Measurements from ENCODE around the gene VEGFC.

Gene VEGFC

GRCh38 chr4:176795441-176795840 is 2.7 kb upstream of the VEGFC start:
- DNase-seq: no peak

- no peak for DNase-seq
Measured at GRCh38 chr4:176794651-176795050, 1.9 kb upstream of the VEGFC start.

GRCh38 chr4:176794151-176794550 is 1.4 kb upstream of the VEGFC start:
- DNase-seq: no peak

GRCh38 chr4:176793060-176793605 is 411 bp upstream of the VEGFC start:
- no peak for DNase-seq

GRCh38 chr4:176791591-176792325 is 964 bp downstream of the VEGFC start:
- DNase-seq: no peak

- no peak for DNase-seq
Measured at GRCh38 chr4:176790398-176790797, 2.3 kb downstream of the VEGFC start.

GRCh38 chr4:176789955-176790354 is 2.8 kb downstream of the VEGFC start:
- no peak for DNase-seq

GRCh38 chr4:176788971-176789370 is 3.8 kb downstream of the VEGFC start:
- DNase-seq: no peak

GRCh38 chr4:176788248-176788647 is 4.5 kb downstream of the VEGFC start:
- no peak for DNase-seq

- DNase-seq: no peak
Measured at GRCh38 chr4:176784816-176785215, 7.9 kb downstream of the VEGFC start.

GRCh38 chr4:176782794-176783193 is 9.9 kb downstream of the VEGFC start:
- no peak for DNase-seq

- DNase-seq: no peak
Measured at GRCh38 chr4:176782191-176782590, 10.5 kb downstream of the VEGFC start.

- DNase-seq: no peak
Measured at GRCh38 chr4:176781739-176782100, 11.0 kb downstream of the VEGFC start.

- DNase-seq: no peak
Measured at GRCh38 chr4:176780995-176781738, 11.6 kb downstream of the VEGFC start.

GRCh38 chr4:176779421-176779820 is 13.3 kb downstream of the VEGFC start:
- DNase-seq: no peak

- no peak for DNase-seq
Measured at GRCh38 chr4:176778491-176778890, 14.2 kb downstream of the VEGFC start.

- DNase-seq: no peak
Measured at GRCh38 chr4:176778063-176778462, 14.7 kb downstream of the VEGFC start.

- DNase-seq: no peak
Measured at GRCh38 chr4:176775338-176775737, 17.4 kb downstream of the VEGFC start.

GRCh38 chr4:176774852-176775251 is 17.9 kb downstream of the VEGFC start:
- no peak for DNase-seq

- DNase-seq: no peak
Measured at GRCh38 chr4:176769514-176769913, 23.2 kb downstream of the VEGFC start.

GRCh38 chr4:176767183-176767582 is 25.5 kb downstream of the VEGFC start:
- DNase-seq: no peak

GRCh38 chr4:176762661-176763308 is 29.9 kb downstream of the VEGFC start:
- DNase-seq: no peak

GRCh38 chr4:176761872-176762271 is 30.9 kb downstream of the VEGFC start:
- no peak for DNase-seq

GRCh38 chr4:176760471-176760870 is 32.3 kb downstream of the VEGFC start:
- no peak for DNase-seq
